K562 (cell line): Measurements from ENCODE around the gene ETS1.

Experiments used
- SIN3A ChIP-seq, 2 experiments: fragments of 150-350 bp in 1 of 2; IDR thresholded peaks; 2 replicates each; pipeline ENCODE4 v1.6.1; 2011 to 2016; ENCODE audit warnings: borderline replicate concordance in 2 of 2, low read depth in 2 of 2, low read length in 2 of 2, mild to moderate bottlenecking in 2 of 2, moderate library complexity in 2 of 2; ENCODE audit not compliant: control insufficient read depth in 1 of 2
- ZBTB33 ChIP-seq: sonication (generic); formaldehyde crosslinking; IDR thresholded peaks from 2 replicates; pipeline ENCODE4 v1.8.1; 2023; ENCODE audit warnings: mild to moderate bottlenecking, missing genetic modification reagents
- ZFP30 ChIP-seq: fragments of 250-450 bp; sonication (Bioruptor Pico); IDR thresholded peaks from 2 replicates; pipeline ENCODE4 v1.8.0; 2022; ENCODE audit warnings: moderate library complexity, mild to moderate bottlenecking, inconsistent platforms, borderline replicate concordance
- ZNF140 ChIP-seq: fragments of 250-450 bp; sonication (Bioruptor Pico); IDR thresholded peaks from 2 replicates; pipeline ENCODE4 v1.8.0; 2021; ENCODE audit warnings: moderate library complexity, mild to moderate bottlenecking, inconsistent platforms
- ZNF592 ChIP-seq: fragments of 450-650 bp; IDR thresholded peaks from 2 replicates; pipeline ENCODE4 v1.6.1; 2017; ENCODE audit warnings: antibody characterized with exemption, mild to moderate bottlenecking
- TF ChIP-seq, protein P1 (sequence below): fragments of 150-350 bp; IDR thresholded peaks from 2 replicates; pipeline ENCODE4 v1.6.1; 2014; ENCODE audit warnings: low read depth, mild to moderate bottlenecking, low read length, borderline replicate concordance
- TF ChIP-seq, protein P2 (sequence below): fragments of 250-450 bp; sonication (Bioruptor Pico); IDR thresholded peaks from 2 replicates; pipeline ENCODE4 v1.4.0; 2020; ENCODE audit warnings: mild to moderate bottlenecking, moderate library complexity, borderline replicate concordance
- TF ChIP-seq, protein P3 (sequence below): sonication (generic); formaldehyde crosslinking; IDR thresholded peaks from 2 replicates; pipeline ENCODE4 v1.8.0; 2022; ENCODE audit warnings: missing genetic modification reagents, mild to moderate bottlenecking, borderline replicate concordance

GRCh38 chr11:128540469-128540868 lies 46.9 kb downstream of the ETS1 start:
- TF ChIP-seq, protein P1, sequence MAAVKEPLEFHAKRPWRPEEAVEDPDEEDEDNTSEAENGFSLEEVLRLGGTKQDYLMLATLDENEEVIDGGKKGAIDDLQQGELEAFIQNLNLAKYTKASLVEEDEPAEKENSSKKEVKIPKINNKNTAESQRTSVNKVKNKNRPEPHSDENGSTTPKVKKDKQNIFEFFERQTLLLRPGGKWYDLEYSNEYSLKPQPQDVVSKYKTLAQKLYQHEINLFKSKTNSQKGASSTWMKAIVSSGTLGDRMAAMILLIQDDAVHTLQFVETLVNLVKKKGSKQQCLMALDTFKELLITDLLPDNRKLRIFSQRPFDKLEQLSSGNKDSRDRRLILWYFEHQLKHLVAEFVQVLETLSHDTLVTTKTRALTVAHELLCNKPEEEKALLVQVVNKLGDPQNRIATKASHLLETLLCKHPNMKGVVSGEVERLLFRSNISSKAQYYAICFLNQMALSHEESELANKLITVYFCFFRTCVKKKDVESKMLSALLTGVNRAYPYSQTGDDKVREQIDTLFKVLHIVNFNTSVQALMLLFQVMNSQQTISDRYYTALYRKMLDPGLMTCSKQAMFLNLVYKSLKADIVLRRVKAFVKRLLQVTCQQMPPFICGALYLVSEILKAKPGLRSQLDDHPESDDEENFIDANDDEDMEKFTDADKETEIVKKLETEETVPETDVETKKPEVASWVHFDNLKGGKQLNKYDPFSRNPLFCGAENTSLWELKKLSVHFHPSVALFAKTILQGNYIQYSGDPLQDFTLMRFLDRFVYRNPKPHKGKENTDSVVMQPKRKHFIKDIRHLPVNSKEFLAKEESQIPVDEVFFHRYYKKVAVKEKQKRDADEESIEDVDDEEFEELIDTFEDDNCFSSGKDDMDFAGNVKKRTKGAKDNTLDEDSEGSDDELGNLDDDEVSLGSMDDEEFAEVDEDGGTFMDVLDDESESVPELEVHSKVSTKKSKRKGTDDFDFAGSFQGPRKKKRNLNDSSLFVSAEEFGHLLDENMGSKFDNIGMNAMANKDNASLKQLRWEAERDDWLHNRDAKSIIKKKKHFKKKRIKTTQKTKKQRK: no peak
- TF ChIP-seq ZNF140 (CRISPR knock-in tag) (no peak), ZFP30 (CRISPR knock-in tag) (no peak), SIN3A (IDR thresholded peaks at IDR 0.05; ENCODE audit: borderline replicate concordance in 2 of 2, control insufficient read depth in 1 of 2, low read depth in 2 of 2, low read length in 2 of 2) (no peak), ZNF592 (no peak), ZBTB33 (CRISPR knock-in tag) (no peak)
- TF ChIP-seq, protein P2, sequence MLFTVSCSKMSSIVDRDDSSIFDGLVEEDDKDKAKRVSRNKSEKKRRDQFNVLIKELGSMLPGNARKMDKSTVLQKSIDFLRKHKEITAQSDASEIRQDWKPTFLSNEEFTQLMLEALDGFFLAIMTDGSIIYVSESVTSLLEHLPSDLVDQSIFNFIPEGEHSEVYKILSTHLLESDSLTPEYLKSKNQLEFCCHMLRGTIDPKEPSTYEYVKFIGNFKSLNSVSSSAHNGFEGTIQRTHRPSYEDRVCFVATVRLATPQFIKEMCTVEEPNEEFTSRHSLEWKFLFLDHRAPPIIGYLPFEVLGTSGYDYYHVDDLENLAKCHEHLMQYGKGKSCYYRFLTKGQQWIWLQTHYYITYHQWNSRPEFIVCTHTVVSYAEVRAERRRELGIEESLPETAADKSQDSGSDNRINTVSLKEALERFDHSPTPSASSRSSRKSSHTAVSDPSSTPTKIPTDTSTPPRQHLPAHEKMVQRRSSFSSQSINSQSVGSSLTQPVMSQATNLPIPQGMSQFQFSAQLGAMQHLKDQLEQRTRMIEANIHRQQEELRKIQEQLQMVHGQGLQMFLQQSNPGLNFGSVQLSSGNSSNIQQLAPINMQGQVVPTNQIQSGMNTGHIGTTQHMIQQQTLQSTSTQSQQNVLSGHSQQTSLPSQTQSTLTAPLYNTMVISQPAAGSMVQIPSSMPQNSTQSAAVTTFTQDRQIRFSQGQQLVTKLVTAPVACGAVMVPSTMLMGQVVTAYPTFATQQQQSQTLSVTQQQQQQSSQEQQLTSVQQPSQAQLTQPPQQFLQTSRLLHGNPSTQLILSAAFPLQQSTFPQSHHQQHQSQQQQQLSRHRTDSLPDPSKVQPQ (CRISPR knock-in tag): no peak
- TF ChIP-seq, protein P3, sequence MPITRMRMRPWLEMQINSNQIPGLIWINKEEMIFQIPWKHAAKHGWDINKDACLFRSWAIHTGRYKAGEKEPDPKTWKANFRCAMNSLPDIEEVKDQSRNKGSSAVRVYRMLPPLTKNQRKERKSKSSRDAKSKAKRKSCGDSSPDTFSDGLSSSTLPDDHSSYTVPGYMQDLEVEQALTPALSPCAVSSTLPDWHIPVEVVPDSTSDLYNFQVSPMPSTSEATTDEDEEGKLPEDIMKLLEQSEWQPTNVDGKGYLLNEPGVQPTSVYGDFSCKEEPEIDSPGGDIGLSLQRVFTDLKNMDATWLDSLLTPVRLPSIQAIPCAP (CRISPR knock-in tag): no peak
